ENCODE measurements around the gene USP47. TPM values are rescaled to one million over a fixed set of nuclear protein-coding genes. Genes with fewer than 3 reads are reported as not detected.

Gene USP47
- total RNA-seq, 4 donors from 2014 or later = 30.5 to 74.2 (median 43.6) TPM

DNA sequence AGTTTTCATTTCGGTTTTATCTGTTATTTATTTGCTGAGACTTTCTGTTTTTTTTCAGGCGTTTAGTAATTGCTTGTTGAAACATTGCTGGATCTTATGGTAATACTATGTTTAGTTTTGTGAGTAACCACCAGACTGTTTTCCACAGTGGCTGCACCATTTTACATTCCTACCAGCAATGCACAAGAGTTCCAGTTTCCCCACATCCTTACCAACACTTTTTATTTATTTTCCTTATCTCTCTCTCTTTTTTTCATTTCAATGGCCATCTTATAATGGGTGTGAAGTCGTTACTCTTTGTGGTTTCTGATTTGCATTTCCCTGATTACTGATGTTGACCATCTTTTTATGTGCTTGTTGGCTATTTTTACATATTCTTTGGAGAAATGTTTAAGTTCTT lies 23.7 kb downstream of the USP47 start:
- peaks cover 0 to 9% (median 0%) of the 10 kb centered on the region in 3 donors for H3K4me1 ChIP-seq
- H3K4me3 ChIP-seq = no peak overlapping the region
- peaks cover 0 to 5% (median 0%) of the 10 kb centered on the region in 3 donors for H3K9me3 ChIP-seq
- TF ChIP-seq POLR2A (IDR thresholded peaks at IDR 0.05) = no peak
- TF ChIP-seq, protein P1, sequence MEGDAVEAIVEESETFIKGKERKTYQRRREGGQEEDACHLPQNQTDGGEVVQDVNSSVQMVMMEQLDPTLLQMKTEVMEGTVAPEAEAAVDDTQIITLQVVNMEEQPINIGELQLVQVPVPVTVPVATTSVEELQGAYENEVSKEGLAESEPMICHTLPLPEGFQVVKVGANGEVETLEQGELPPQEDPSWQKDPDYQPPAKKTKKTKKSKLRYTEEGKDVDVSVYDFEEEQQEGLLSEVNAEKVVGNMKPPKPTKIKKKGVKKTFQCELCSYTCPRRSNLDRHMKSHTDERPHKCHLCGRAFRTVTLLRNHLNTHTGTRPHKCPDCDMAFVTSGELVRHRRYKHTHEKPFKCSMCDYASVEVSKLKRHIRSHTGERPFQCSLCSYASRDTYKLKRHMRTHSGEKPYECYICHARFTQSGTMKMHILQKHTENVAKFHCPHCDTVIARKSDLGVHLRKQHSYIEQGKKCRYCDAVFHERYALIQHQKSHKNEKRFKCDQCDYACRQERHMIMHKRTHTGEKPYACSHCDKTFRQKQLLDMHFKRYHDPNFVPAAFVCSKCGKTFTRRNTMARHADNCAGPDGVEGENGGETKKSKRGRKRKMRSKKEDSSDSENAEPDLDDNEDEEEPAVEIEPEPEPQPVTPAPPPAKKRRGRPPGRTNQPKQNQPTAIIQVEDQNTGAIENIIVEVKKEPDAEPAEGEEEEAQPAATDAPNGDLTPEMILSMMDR (IDR thresholded peaks at IDR 0.05) = no peak
- intact Hi-C loops (cut with DNase I) = no loop called here
- 54 to 74% methylated on average over 3 of the region's 3 CpGs for whole genome bisulfite sequencing, 2 donors
- H3K27me3 ChIP-seq = no peaks in the 10 kb centered on the region
- DNase-seq = no peak
- no peak overlapping the region for H3K27ac ChIP-seq
- peaks cover 0 to 5% (median 0%) of the 10 kb centered on the region in 3 donors for H3K36me3 ChIP-seq

DNA sequence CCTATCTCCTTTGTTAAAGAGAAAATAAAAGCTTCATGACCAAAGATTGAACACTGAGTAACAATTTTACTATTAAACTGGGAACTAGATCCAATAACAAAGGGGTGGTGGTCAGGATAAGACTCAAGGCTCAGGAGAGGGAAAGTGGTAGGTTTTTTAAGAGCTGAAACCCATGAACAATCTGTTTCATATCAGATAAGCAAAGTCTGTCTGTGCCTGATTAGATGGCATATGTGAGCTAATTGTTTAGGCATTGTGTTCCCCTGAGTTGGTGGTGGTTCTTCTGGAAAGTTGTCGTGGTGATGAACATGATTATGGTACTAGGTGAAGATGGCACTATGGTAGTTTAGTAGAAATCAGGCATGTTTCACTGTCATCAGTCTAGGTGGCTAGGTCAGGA lies 24.4 kb downstream of the USP47 start:
- no peak overlapping the region for H3K27ac ChIP-seq
- 76 to 85% methylated on average over 1 of the region's 1 CpG for WGBS, 2 donors
- intact Hi-C loops (cut with DNase I) = no loop called here
- no peak for TF ChIP-seq POLR2A (IDR thresholded peaks at IDR 0.05)
- TF ChIP-seq, protein P1 (IDR thresholded peaks at IDR 0.05) = no peak
- peaks cover 0 to 5% (median 0%) of the 10 kb centered on the region in 3 donors for H3K9me3 ChIP-seq
- no peaks in the 10 kb centered on the region for H3K27me3 ChIP-seq
- H3K4me3 ChIP-seq = no peak overlapping the region
- DNase-seq = no peak
- H3K36me3 ChIP-seq = peaks cover 0 to 5% (median 0%) of the 10 kb centered on the region in 3 donors
- peaks cover 0 to 5% (median 0%) of the 10 kb centered on the region in 3 donors for H3K4me1 ChIP-seq

DNA sequence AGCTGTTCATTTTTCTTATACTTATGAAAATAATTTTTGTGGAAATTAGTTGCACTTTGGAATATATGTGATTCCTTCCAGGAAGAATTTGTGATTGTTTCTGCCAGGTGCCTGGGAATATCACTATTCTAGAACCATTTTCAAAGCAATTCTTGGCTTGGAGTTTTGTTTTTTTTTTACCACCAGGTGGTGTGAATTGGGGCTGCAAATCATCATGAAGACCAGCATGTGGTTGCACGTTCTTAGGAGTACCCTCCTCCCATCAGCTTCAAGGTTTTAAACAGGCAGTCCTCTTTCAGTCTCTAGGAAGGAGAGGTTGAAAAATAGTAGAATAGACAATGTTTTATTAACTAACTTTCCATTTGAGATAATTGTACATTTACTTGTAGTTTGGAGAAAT lies 25.9 kb downstream of the USP47 start:
- H3K36me3 ChIP-seq = peaks cover 0 to 5% (median 0%) of the 10 kb centered on the region in 3 donors
- 74 to 90% methylated on average over 1 of the region's 1 CpG for WGBS, 2 donors
- peaks cover 0 to 17% (median 3%) of the 10 kb centered on the region in 3 donors for H3K4me1 ChIP-seq
- intact Hi-C loops (cut with DNase I) = no loop called here
- H3K9me3 ChIP-seq = peaks cover 0 to 5% (median 0%) of the 10 kb centered on the region in 3 donors
- no peak for DNase-seq
- no peak overlapping the region for H3K4me3 ChIP-seq
- no peaks in the 10 kb centered on the region for H3K27me3 ChIP-seq
- H3K27ac ChIP-seq = no peak overlapping the region
- TF ChIP-seq, protein P1 (IDR thresholded peaks at IDR 0.05) = no peak
- TF ChIP-seq POLR2A (IDR thresholded peaks at IDR 0.05) = no peak

DNA sequence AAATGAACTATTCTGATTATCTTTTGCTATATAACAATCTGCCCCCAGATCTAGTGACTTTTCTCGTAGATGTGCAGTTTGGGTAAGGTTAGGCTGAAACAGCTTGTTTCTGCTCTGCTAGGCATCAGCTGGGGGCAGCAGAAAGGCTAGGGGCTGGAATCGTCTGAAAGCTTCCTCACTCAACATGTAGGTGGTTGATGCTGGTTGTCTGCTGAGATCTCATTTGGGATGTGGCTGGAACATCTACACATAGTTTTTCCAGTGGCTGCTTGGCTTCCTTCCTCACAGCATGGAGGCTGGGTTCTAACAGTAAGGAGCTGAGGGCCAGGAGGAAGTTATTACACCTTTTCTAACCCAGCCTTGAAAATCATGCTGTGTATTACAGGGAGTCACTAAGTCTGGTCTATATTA lies 30.2 kb downstream of the USP47 start:
- H3K4me1 ChIP-seq = peaks cover 0 to 25% (median 3%) of the 10 kb centered on the region in 3 donors

DNA sequence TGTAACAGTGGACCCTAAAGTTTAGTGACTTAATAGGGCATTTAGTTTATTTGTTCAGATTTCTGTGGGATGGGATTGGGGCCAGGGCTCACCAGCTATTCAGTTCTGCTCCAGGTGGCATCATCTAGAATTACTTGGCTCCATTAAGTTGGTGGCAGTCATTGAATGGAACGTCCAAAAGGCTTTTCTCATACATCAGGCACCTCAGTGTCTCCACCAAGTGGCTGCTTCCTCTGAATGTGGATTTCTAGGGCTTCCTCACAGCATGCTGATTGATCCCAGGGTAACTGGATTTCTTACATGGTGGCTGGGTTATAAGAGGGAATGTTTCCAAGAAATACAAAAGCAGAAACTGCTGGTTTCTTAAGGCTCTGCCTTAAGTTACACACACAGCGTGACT lies 34.7 kb downstream of the USP47 start:
- intact Hi-C loops (cut with DNase I) = no loop called here
- 83 to 94% methylated on average over 2 of the region's 2 CpGs for WGBS, 2 donors
- Histone ChIP-seq H3K4me3 (no peak overlapping the region), H3K36me3 (peaks cover 0 to 6% (median 0%) of the 10 kb centered on the region in 3 donors), H3K4me1 (peaks cover 0 to 34% (median 3%) of the 10 kb centered on the region in 3 donors), H3K9me3 (no peaks in the 10 kb centered on the region), H3K27me3 (no peaks in the 10 kb centered on the region), H3K27ac (no peak overlapping the region)
- DNase-seq = no peak
- TF ChIP-seq, protein P1 (IDR thresholded peaks at IDR 0.05) = peak in 1 of 6 experiments; percentile 27
- no peak for TF ChIP-seq POLR2A (IDR thresholded peaks at IDR 0.05)

More for the DNA sequence above, 30.2 kb downstream of the USP47 start:
- intact Hi-C loops (cut with DNase I) = no loop called here
- H3K27ac ChIP-seq = no peak overlapping the region
- H3K9me3 ChIP-seq = peaks cover 0 to 2% (median 0%) of the 10 kb centered on the region in 3 donors
- no peak for DNase-seq
- TF ChIP-seq POLR2A (IDR thresholded peaks at IDR 0.05) = no peak
- TF ChIP-seq, protein P1 (IDR thresholded peaks at IDR 0.05) = no peak
- peaks cover 0 to 8% (median 0%) of the 10 kb centered on the region in 3 donors for H3K36me3 ChIP-seq
- 28 to 62% methylated on average over 2 of the region's 2 CpGs for WGBS, 2 donors
- H3K4me3 ChIP-seq = no peak overlapping the region
- H3K27me3 ChIP-seq = no peaks in the 10 kb centered on the region

All from esophagus squamous epithelium (tissue), 5 donors.